HG03139 (cell line): ENCODE data around the gene CALCB.

Source experiments
- ATAC-seq: cut with Tn5 transposase; IDR thresholded peaks from one replicate; pipeline ENCODE4 v1.9.1; 2021; ENCODE audit not compliant: unreplicated experiment

The CALCB gene

DNA sequence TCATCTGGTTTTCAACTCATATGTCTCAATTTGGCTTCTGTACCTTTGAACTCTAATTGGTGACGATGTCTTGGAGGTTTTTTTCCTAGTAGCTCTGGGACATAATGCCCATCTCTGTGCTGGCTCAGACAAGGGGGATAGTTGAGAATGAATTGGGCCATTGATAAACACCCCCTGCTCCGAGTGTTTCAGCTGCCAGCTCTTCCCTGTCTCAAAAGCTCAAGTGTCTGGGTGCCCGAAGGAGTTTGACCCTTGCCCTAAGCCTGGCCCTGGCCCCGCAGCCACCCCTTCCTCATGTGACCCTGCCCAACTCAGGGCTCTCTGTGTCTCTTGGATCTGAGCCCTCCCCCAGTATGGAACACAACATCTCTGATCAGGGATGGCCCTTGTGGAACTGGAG is 44.4 kb downstream of the CALCB start:
- no peak for ATAC-seq

DNA sequence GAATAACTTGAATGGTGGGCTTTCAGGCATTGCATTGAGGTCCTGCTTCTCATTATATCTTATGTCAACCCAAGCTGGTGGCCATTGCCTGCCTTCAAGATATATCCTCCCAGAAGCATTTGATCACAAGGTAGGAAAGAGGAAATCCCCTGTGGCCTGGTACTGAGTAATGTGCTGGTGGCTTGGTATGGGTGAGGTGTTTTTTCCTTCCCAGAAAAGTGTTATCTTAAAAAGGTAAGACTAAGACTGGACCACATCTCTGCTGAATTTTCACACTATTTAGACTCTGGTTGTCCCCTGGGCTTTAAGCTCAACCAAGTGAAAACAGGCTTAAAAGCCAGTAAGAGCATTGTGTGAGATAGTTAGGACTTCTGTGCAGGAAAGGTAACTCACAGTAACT is 45.0 kb downstream of the CALCB start:
- no peak for ATAC-seq

DNA sequence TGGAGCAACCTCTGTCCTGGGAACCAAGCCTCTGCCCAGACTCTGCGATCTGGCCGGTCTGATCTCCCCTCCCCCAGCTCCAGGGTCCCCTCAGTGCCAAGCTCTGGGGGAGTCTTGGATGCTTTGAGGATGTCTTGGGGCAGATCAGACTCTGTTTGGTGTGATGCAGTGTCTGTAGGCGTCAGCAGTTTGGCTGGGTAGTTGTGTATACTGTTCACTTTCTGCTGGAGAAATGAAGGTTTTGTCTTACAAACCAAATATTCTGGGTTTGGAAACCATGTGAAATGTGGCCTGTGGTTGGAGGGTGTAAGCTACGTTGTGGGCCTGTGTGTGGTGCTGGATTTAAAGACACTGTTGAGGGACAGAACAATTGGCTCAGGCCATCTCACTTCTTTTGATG is 46.0 kb downstream of the CALCB start:
- no peak for ATAC-seq

DNA sequence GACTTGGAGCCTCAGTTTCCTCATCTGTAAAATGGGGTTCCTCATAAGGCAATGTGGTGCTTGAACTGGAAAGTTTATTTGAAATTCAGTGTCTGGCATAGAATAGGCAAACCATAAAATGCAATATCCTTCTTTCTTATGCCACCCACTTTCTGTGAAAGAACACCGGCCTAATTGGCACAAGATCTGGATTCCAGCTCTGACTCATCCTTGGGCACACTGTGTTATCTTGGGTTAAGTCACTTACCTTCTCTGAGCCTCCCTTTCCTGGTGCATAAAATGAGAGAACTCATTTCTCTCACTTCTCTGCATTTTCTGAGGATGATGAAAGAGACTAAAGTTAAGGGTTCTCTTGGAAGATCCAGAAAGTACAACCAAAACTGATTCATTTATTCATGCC is 46.4 kb downstream of the CALCB start:
- no peak for ATAC-seq

DNA sequence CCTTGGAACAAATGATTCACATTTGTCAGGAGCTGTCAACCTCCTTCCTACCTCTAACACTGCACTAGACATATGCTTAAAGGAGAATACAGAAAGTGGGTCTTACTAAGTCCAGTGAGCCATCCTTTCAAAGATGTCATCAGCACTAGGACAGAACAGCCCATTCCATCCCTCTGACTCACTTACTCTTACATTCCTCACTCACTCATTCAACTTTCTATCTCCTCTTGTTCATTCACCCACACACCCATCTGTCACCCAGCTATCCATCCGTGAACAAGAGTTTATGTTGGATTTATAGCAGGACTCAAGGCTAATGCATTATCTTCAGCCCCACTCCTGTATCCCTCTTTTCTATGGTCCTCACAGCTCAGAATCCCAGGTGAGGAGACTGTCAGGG is 50.5 kb downstream of the CALCB start:
- ATAC-seq = no peak

DNA sequence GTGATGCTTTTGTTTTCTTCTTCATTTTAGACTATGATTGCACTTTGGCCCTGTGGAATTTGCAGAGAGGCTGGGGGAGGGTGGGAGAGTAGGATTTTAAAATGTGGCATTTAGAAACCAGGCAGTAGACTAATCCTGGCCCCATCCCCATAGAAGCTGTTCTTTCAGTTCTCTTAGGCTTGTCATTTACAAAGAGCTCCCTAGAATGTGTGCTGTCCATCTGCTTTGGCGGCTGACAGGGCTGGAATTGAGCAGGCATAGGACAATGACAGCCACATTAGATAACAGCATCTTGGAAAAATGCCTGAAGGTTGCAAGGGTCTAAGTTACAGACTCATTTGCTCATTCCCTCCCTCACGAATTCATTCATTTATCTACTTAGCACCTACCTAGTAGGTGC is 51.1 kb downstream of the CALCB start:
- ATAC-seq = no peak

DNA sequence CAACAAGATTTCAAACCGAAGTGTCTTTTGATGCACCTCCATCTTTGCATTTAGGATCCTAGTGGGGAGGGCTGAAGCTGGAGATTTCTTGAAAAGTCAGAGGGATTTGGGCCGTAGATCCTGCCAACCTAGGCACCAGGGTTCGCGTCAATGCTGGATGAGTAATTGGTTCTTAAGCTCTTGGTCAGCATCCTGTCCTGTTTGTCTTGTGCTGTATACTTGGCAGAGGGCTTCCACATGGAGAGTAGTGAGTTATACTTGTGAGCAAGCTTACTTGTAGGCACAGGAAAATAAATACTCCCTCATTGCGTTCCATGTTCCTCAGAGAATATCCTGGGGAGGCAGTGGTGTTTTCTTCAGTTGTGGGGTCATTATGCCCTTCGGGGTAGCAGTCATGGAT is 53.9 kb downstream of the CALCB start:
- no peak for ATAC-seq
